HepG2 (cell line): ENCODE data around the gene SLCO2A1. TPM values are rescaled to one million over a fixed set of nuclear protein-coding genes. Genes with fewer than 3 reads are reported as not detected.
A peak's percentile ranks its signal among the peaks of the same experiment; 100 is the strongest.

ENCODE experiments used
- ATAC-seq: fragments of 200-7000 bp; cut with Tn5 transposase; 3 replicates; pipeline ENCODE4 v1.9.1; 2020; ENCODE audit warnings: mild to moderate bottlenecking, moderate library complexity
- BruUV-seq: library from RNA; stranded (reverse); fragments of 400-500 nt; replicated peaks from 2 replicates; lab custom pipeline; 2021; lab: Mats Ljungman, UMichigan
- CTCF ChIA-PET: fragments of 300-600 bp; formaldehyde crosslinking; extraction: SDS; loops from one replicate; lab custom pipeline; 2021; ENCODE audit warnings: low total read pairs, inconsistent platforms, low intra/inter-chr PET ratio; lab: Yijun Ruan, JAX
- POLR2A ChIA-PET: fragments of 350-600 bp; sonication (Branson Sonifier 250); formaldehyde crosslinking; loops from one replicate; lab custom pipeline; 2020; ENCODE audit warnings: antibody characterized with exemption, inconsistent platforms; lab: Yijun Ruan, JAX
- DNase-seq: peaks from one replicate; pipeline ENCODE4 v3.0.0-alpha.2; 2015; ENCODE audit warnings: low spot score
- FAIRE-seq: peaks from 3 replicates; lab custom pipeline; 2011; peaks lifted over from hg19 to GRCh38; lab: Jason Lieb, UNC
- H2AFZ ChIP-seq: one replicate; pipeline ENCODE4 v1.6.1; 2011; ENCODE audit warnings: low read length, inconsistent platforms
- H3K27ac ChIP-seq: fragments of 300-600 bp; 3 replicates; pipeline ENCODE4 v1.8.0; 2011; ENCODE audit warnings: mixed run types, mild to moderate bottlenecking, mixed read lengths, low read length, inconsistent platforms; ENCODE audit not compliant: insufficient read depth; ENCODE audit errors: extremely low read length
- H3K27me3 ChIP-seq, 2 experiments: fragments of 200-600 bp in 1 of 2; 2 replicates in 1 of 2; 3 replicates in 1 of 2; pipeline versions ENCODE4 v1.6.0 to v1.8.0; 2011; ENCODE audit warnings: low read length in 2 of 2, mild to moderate bottlenecking in 2 of 2, moderate library complexity in 2 of 2, inconsistent platforms in 1 of 2; ENCODE audit not compliant: insufficient read depth in 2 of 2, control insufficient read depth in 1 of 2
- H3K36me3 ChIP-seq, 2 experiments: fragments of 200-600 bp in 1 of 2; replicated peaks in 1 of 2; 2 replicates in 1 of 2; 3 replicates in 1 of 2; pipeline versions ENCODE4 v1.5.1 to v1.8.0; 2011; ENCODE audit warnings: low read length in 2 of 2, inconsistent platforms in 1 of 2; ENCODE audit not compliant: insufficient read depth in 2 of 2, control insufficient read depth in 1 of 2
- H3K4me1 ChIP-seq: 2 replicates; pipeline ENCODE4 v1.5.1; 2012; ENCODE audit warnings: low read length, inconsistent platforms; ENCODE audit not compliant: insufficient read depth
- H3K4me2 ChIP-seq: 2 replicates; pipeline ENCODE4 v1.6.0; 2011; ENCODE audit warnings: low read depth, low read length, inconsistent platforms
- H3K4me3 ChIP-seq, 3 experiments: fragments of 200-600 bp in 1 of 3; sonication (generic), shearing (Covaris generic) in 1 of 3; replicated peaks in 1 of 3; 2 replicates each; pipeline ENCODE4 v1.5.1; 2011 to 2016; ENCODE audit warnings: low read length in 3 of 3, inconsistent platforms in 2 of 3, low read depth in 2 of 3, mild to moderate bottlenecking in 2 of 3, control low read depth in 1 of 3, mixed read lengths in 1 of 3; ENCODE audit not compliant: insufficient read depth in 1 of 3
- H3K79me2 ChIP-seq: one replicate; pipeline ENCODE4 v1.6.1; 2011; ENCODE audit warnings: low read length, inconsistent platforms; ENCODE audit not compliant: insufficient read depth
- H3K9ac ChIP-seq: 2 replicates; pipeline ENCODE4 v1.6.0; 2011; ENCODE audit warnings: mild to moderate bottlenecking, low read depth, low read length, inconsistent platforms; ENCODE audit not compliant: insufficient read depth
- H3K9me3 ChIP-seq: 2 replicates; pipeline ENCODE4 v1.5.1; 2012; ENCODE audit warnings: mild to moderate bottlenecking, low read length
- H4K20me1 ChIP-seq: 2 replicates; pipeline ENCODE4 v1.6.0; 2011; ENCODE audit warnings: inconsistent platforms, mild to moderate bottlenecking, low read length, moderate library complexity; ENCODE audit not compliant: insufficient read depth
- ATF1 ChIP-seq: IDR thresholded peaks from 2 replicates; pipeline ENCODE4 v1.6.1; 2016; ENCODE audit warnings: mild to moderate bottlenecking, control low read depth
- BRCA1 ChIP-seq: sonication (generic); formaldehyde crosslinking; IDR thresholded peaks from 2 replicates; pipeline ENCODE4 v1.4.0; 2020; ENCODE audit warnings: missing genetic modification reagents
- FOXJ3 ChIP-seq: sonication (generic); formaldehyde crosslinking; IDR thresholded peaks from 2 replicates; pipeline ENCODE4 v1.4.0; 2020; ENCODE audit warnings: missing genetic modification reagents, mild to moderate bottlenecking, borderline replicate concordance
- KDM5B ChIP-seq: sonication (generic); formaldehyde crosslinking; IDR thresholded peaks from 2 replicates; pipeline ENCODE4 v1.4.0; 2020; ENCODE audit warnings: missing genetic modification reagents, mild to moderate bottlenecking, borderline replicate concordance
- SNAPC5 ChIP-seq: sonication (generic); formaldehyde crosslinking; IDR thresholded peaks from 2 replicates; pipeline ENCODE4 v1.8.1; 2023; ENCODE audit warnings: mild to moderate bottlenecking, missing genetic modification reagents, borderline replicate concordance
- TRIM22 ChIP-seq: fragments of 450-650 bp; IDR thresholded peaks from 2 replicates; pipeline ENCODE4 v1.6.1; 2017
- USF2 ChIP-seq, 2 experiments: sonication (generic) in 1 of 2; formaldehyde crosslinking in 1 of 2; IDR thresholded peaks; 2 replicates each; pipeline versions ENCODE4 v1.5.1 to v1.6.1; 2011 to 2020; ENCODE audit warnings: borderline replicate concordance in 1 of 2, low read depth in 1 of 2, low read length in 1 of 2, mild to moderate bottlenecking in 1 of 2, missing genetic modification reagents in 1 of 2, moderate library complexity in 1 of 2
- ZNF781 ChIP-seq: sonication (generic); formaldehyde crosslinking; IDR thresholded peaks from 2 replicates; pipeline ENCODE4 v1.5.1; 2020; ENCODE audit warnings: borderline replicate concordance, mild to moderate bottlenecking, missing genetic modification reagents; ENCODE audit errors: not compliant biosample characterization
- WGBS: methylation state at CpG from one replicate; pipeline ENCODE4 v1.1.6; 2017; ENCODE audit warnings: low lambda C conversion rate; 5-methylcytosine and 5-hydroxymethylcytosine counted together
- in situ Hi-C: cut with HindIII; loops from 2 replicates; pipeline ENCODE4 v1.10.0; 2017; ENCODE audit warnings: low pct_unique_long_range_greater_than_20kb; ENCODE audit not compliant: extremely low pct_ligation_motif_present
- intact Hi-C: fragments of 100-400 bp; cut with micrococcal nuclease; formaldehyde crosslinking; loops from one replicate; pipeline ENCODE4 v1.10.0; 2022; ENCODE audit not compliant: unreplicated experiment
- polyA plus RNA-seq, 8 experiments: library from polyadenylated mRNA; depleted of rRNA in 3 of 8; stranded (reverse) in 7 of 8; unstranded in 1 of 8; fragments of >200 nt; fragmentation: Illumina TruSeq in 4 of 8; extraction: Trizol in 4 of 8; gene quantifications; 2 replicates each; pipeline versions ENCODE4 v1.2.1 to v1.2.3, GENCODE V29; 2011 to 2016; ENCODE audit warnings: low read depth in 4 of 8, missing spikeins in 1 of 8, mixed read lengths in 1 of 8; ENCODE audit not compliant: insufficient read depth in 1 of 8
- total RNA-seq, 5 experiments: library from RNA; depleted of rRNA; stranded (reverse); fragments of >200 nt; fragmentation: Illumina TruSeq; extraction: Trizol; gene quantifications; 2 replicates each; pipeline ENCODE4 v1.2.3, GENCODE V29; 2016; ENCODE audit warnings: low read depth in 1 of 5

The SLCO2A1 gene
- total and polyA plus RNA-seq, 2 of the 13 experiments (the other 11 are each of a cell fraction or from before 2014, with no cell fraction given), result 0.04 TPM; not detected in 1

- H3K4me1 ChIP-seq, result no peaks in the 10 kb centered on the region
- ChIA-PET CTCF (no interaction called here), POLR2A (no interaction called here)
- no peaks in the 10 kb centered on the region for H4K20me1 ChIP-seq
- no peak overlapping the region for H3K4me2 ChIP-seq
- H3K27me3 ChIP-seq, result peaks cover 7 to 56% of the 10 kb centered on the region in 2 experiments; a peak in 4 of 5 replicates
- H3K9ac ChIP-seq, result no peak overlapping the region
- no peaks in the 10 kb centered on the region for H3K9me3 ChIP-seq
- BruUV-seq, result no TSS peak
- DNase-seq (no peak), FAIRE-seq (no peak), ATAC-seq (no peak; the same call in 2 of the 3 replicates)
- H3K27ac ChIP-seq, result no peak overlapping the region
- no peak overlapping the region for H2AFZ ChIP-seq
- in situ Hi-C loops (no loop called here), intact Hi-C loops (no loop called here)
- no peaks in the 10 kb centered on the region for H3K36me3 ChIP-seq
- 22% methylated on average over 4 of the region's 6 CpGs for WGBS
- H3K4me3 ChIP-seq, result no peak overlapping the region
- no peaks in the 10 kb centered on the region for H3K79me2 ChIP-seq
- 0 out of 2 replicates have a peak, but pooled peaks have one; percentile 23 for TF ChIP-seq USF2 (IDR thresholded peaks at IDR 0.05; ENCODE audit: low read depth, low read length)
- TF ChIP-seq USF2 (CRISPR knock-in tag; IDR thresholded peaks at IDR 0.05; ENCODE audit: borderline replicate concordance), result no peak; the same call in 1 of the 2 replicates
- no peak for TF ChIP-seq BRCA1
These were observed 135.9 kb downstream of the SLCO2A1 start for GRCh38 chr3:133893683-133894352.

GRCh38 chr3:133892541-133893231 lies 137.0 kb downstream of the SLCO2A1 start:
- H3K9me3 ChIP-seq, result no peaks in the 10 kb centered on the region
- no peaks in the 10 kb centered on the region for H3K4me1 ChIP-seq
- DNase-seq, result no peak
- ChIA-PET POLR2A (no interaction called here), CTCF (no interaction called here)
- H3K4me2 ChIP-seq, result no peak overlapping the region
- H3K27ac ChIP-seq, result no peak overlapping the region
- no peak overlapping the region for H2AFZ ChIP-seq
- in situ Hi-C loops, result no loop called here
- ATAC-seq, result no peak
- H4K20me1 ChIP-seq, result no peaks in the 10 kb centered on the region
- WGBS, result 0% methylated on average over 1 of the region's 6 CpGs
- FAIRE-seq, result no peak
- no TSS peak for BruUV-seq
- H3K27me3 ChIP-seq, result peaks cover 9 to 61% of the 10 kb centered on the region in 2 experiments; a peak in 4 of 5 replicates
- no peaks in the 10 kb centered on the region for H3K79me2 ChIP-seq
- H3K9ac ChIP-seq, result no peak overlapping the region
- H3K36me3 ChIP-seq, result no peaks in the 10 kb centered on the region
- H3K4me3 ChIP-seq, result no peak overlapping the region
- intact Hi-C loops, result no loop called here
- TF ChIP-seq ZNF781 (no peak), FOXJ3 (CRISPR knock-in tag) (no peak), TRIM22 (no peak), KDM5B (CRISPR knock-in tag) (no peak), SNAPC5 (CRISPR knock-in tag) (no peak), ATF1 (CRISPR knock-in tag) (no peak)
